Left colon (tissue), 2 donors: ENCODE data around the gene NFKBIL1. TPM values are rescaled to one million over a fixed set of nuclear protein-coding genes. Genes with fewer than 3 reads are reported as not detected.

ENCODE experiments used
- ATAC-seq: fragments of 200-7000 bp; cut with Tn5 transposase; one replicate; pipeline ENCODE4 v1.9.1; 2020; ENCODE audit warnings: mild to moderate bottlenecking, moderate library complexity
- DNase-seq, 2 donors: peaks; one replicate each; pipeline ENCODE4 v3.0.0-alpha.2; 2020
- intact Hi-C, 2 donors: fragments of 100-400 bp; cut with DNase I in 1 of 2; cut with micrococcal nuclease in 1 of 2; formaldehyde crosslinking; loops; one replicate each; pipeline versions ENCODE4 v1.11.2 to v1.14.0; 2022; cut with DNase I, micrococcal nuclease
- total RNA-seq, 2 donors: library from RNA; stranded (reverse); fragmentation: NEBNext Ultra II Directional; extraction: Animal tissue kit (Norgen Biotek cat#: 25700); gene quantifications; one replicate each; pipeline ENCODE4 v1.2.1, GENCODE V29; 2021
- donor health status: DM: no; HTN: no; CAD: no.
- donor health status: DM: yes; HTN: yes; CAD: no.

Gene NFKBIL1
- total RNA-seq, 2 donors from 2014 or later: 14.4 to 18.0 TPM

DNA sequence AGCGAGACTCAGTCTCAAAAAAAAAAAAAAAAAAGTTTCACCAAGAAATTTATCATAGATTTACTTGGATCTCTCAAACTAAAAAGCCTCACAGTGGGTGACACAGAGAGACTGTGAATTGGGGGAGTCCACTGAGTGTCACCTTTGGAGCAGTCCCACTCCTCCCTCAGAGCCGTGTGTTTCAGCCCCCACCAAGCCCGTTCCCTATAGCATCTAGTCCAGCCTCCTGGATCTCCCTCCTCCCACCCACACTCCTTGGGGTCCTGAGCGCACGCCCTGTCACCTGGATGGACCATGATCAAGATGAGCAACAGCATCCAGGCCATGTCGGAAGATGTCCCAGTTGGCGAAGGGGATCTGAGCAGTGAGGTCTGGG, 45.0 kb downstream of the NFKBIL1 start:
- ATAC-seq (no peak), DNase-seq (no peak)
- intact Hi-C loops: no loop called here

DNA sequence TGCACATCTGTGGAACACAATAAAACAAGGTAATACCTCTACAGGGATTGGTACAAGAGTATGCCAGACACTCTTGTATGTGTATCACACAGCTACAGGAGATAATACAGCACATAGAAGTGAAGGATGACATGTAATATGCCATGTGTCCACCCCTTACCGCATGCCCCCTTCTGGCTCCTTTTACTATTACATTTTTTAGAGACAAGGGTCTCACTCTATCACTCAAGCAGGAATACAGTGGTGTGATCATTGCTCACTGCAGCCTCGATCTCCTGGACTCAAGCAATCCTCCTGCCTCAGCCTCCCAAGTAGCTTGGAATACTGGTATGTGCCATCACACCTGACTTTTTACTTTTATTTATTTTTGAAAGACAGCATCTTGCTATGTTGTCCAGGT, 49.6 kb downstream of the NFKBIL1 start:
- DNase-seq: no peak
- intact Hi-C loops: no loop called here
- ATAC-seq: peak; percentile 47

DNA sequence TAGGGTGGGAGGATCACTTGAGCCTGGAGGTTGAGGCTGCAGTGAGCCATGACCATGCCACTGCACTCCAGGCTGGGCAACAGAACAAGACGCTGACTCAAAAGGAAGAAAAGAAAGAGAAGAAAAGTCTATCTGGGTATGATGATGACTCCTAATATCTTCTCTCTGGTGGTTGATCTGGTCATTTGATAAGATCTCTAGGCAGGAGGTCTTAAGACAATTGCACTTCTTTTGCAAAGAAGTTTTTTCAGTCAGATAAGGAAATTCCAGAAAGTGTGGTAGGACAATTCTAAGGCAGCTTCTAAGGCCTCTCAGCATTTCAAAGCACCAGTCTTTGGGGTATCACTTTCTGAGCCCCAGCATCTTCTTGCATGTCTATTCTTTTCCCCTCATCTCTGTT, 59.9 kb downstream of the NFKBIL1 start:
- DNase-seq: no peak
- no peak for ATAC-seq
- intact Hi-C loops: no loop called here

Other genes with a start within 250 kb of the NFKBIL1 start
- 1,000 to 10,000 TPM; 1,508 to 2,239 TPM for gene HLA-B, start 190.4 kb upstream of the NFKBIL1 start, total RNA-seq
- gene MICA, start 144.0 kb upstream of the NFKBIL1 start, total RNA-seq: 10 to 100 TPM; 18.5 to 23.7 TPM
- 1 to 10 TPM; 1.2 to 1.3 TPM for gene MICB, start 49.5 kb upstream of the NFKBIL1 start, total RNA-seq
- gene MCCD1, start 18.6 kb upstream of the NFKBIL1 start, total RNA-seq: not detected
- 100 to 1,000 TPM; 221 to 269 TPM for gene DDX39B, start 5.6 kb upstream of the NFKBIL1 start, total RNA-seq
- under 1 TPM; 0.58 to 0.92 TPM for gene ATP6V1G2, start 1.0 kb upstream of the NFKBIL1 start, total RNA-seq
- under 1 TPM in 1 of 2 donors, not detected in 1; 0.36 TPM for gene LTA, start 24.7 kb downstream of the NFKBIL1 start, total RNA-seq
- gene TNF, start 28.0 kb downstream of the NFKBIL1 start, total RNA-seq: 1 to 10 TPM in 1 of 2 donors, under 1 TPM in 1; 0.27 to 1.4 TPM
- 1 to 10 TPM in 1 of 2 donors, under 1 TPM in 1; 0.70 to 3.0 TPM for gene LTB, start 34.8 kb downstream of the NFKBIL1 start, total RNA-seq
- 1 to 10 TPM; 2.4 to 5.8 TPM for gene LST1, start 38.7 kb downstream of the NFKBIL1 start, total RNA-seq
- 1 to 10 TPM in 1 of 2 donors, not detected in 1; 1.1 TPM for gene NCR3, start 45.4 kb downstream of the NFKBIL1 start, total RNA-seq
- 10 to 100 TPM in 1 of 2 donors, 1 to 10 TPM in 1; 5.2 to 15.0 TPM for gene AIF1, start 67.6 kb downstream of the NFKBIL1 start, total RNA-seq
- 100 to 1,000 TPM in 1 of 2 donors, 10 to 100 TPM in 1; 92.9 to 110 TPM for gene PRRC2A, start 73.1 kb downstream of the NFKBIL1 start, total RNA-seq
- 100 to 1,000 TPM; 272 to 282 TPM for gene BAG6, start 105.1 kb downstream of the NFKBIL1 start, total RNA-seq
- gene APOM, start 108.3 kb downstream of the NFKBIL1 start, total RNA-seq: 1 to 10 TPM; 2.0 to 3.1 TPM
- 10 to 100 TPM; 35.7 to 36.3 TPM for gene C6orf47, start 113.2 kb downstream of the NFKBIL1 start, total RNA-seq
- 10 to 100 TPM; 11.1 to 15.2 TPM for gene GPANK1, start 117.4 kb downstream of the NFKBIL1 start, total RNA-seq
- 100 to 1,000 TPM; 137 to 155 TPM for gene CSNK2B, start 118.5 kb downstream of the NFKBIL1 start, total RNA-seq
- 1 to 10 TPM; 8.7 to 9.9 TPM for gene LY6G5B, start 122.4 kb downstream of the NFKBIL1 start, total RNA-seq
- 1 to 10 TPM; 1.6 to 2.5 TPM for gene LY6G5C, start 133.5 kb downstream of the NFKBIL1 start, total RNA-seq
- gene ABHD16A, start 155.7 kb downstream of the NFKBIL1 start, total RNA-seq: 10 to 100 TPM; 51.5 to 53.9 TPM
- gene LY6G6F, start 159.3 kb downstream of the NFKBIL1 start, total RNA-seq: not detected
- gene LY6G6D, start 167.7 kb downstream of the NFKBIL1 start, total RNA-seq: not detected
- not detected for gene LY6G6C, start 174.1 kb downstream of the NFKBIL1 start, total RNA-seq
- gene MPIG6B, start 175.8 kb downstream of the NFKBIL1 start, total RNA-seq: under 1 TPM in 1 of 2 donors, not detected in 1; 0.20 TPM
- gene DDAH2, start 181.7 kb downstream of the NFKBIL1 start, total RNA-seq: 100 to 1,000 TPM in 1 of 2 donors, 10 to 100 TPM in 1; 84.2 to 139 TPM
- 100 to 1,000 TPM; 502 to 513 TPM for gene CLIC1, start 188.9 kb downstream of the NFKBIL1 start, total RNA-seq
- gene MSH5, start 192.4 kb downstream of the NFKBIL1 start, total RNA-seq: 10 to 100 TPM; 18.7 to 26.9 TPM
- gene SAPCD1, start 215.0 kb downstream of the NFKBIL1 start, total RNA-seq: 1 to 10 TPM; 3.2 to 3.9 TPM
- gene VWA7, start 229.7 kb downstream of the NFKBIL1 start, total RNA-seq: 10 to 100 TPM; 11.4 to 11.8 TPM
- gene VARS1, start 248.1 kb downstream of the NFKBIL1 start, total RNA-seq: 10 to 100 TPM; 35.3 to 58.1 TPM